GM18870 (cell line): ENCODE measurements around the gene EXOC6.

Source experiments
- ATAC-seq: cut with Tn5 transposase; IDR thresholded peaks from one replicate; pipeline ENCODE4 v1.9.1; 2021; ENCODE audit warnings: moderate library complexity; ENCODE audit not compliant: unreplicated experiment

EXOC6 gene

GRCh38 chr10:92832998-92833650 is 15.2 kb upstream of the EXOC6 start:
- ATAC-seq: no peak

DNA sequence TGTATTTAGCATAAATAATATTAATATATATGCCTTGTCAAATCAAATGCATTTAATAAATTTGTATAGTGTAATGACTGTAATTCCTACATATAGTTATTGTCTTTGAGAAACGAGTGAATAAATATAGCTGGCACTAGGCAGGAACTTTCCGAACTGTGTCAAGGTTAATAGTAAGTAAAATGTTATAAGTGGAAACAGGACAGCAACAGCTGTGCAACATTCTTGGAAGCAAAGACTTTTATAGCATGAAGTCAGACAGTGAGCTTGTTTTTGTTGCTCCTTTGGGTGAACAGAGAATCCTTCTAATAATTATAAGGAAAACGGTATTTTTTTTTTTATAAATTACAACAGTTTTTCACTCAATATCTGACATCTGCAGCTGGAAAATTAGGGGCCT is 14.0 kb upstream of the EXOC6 start:
- no peak for ATAC-seq

GRCh38 chr10:92834986-92835385 is 13.3 kb upstream of the EXOC6 start:
- ATAC-seq: no peak

DNA sequence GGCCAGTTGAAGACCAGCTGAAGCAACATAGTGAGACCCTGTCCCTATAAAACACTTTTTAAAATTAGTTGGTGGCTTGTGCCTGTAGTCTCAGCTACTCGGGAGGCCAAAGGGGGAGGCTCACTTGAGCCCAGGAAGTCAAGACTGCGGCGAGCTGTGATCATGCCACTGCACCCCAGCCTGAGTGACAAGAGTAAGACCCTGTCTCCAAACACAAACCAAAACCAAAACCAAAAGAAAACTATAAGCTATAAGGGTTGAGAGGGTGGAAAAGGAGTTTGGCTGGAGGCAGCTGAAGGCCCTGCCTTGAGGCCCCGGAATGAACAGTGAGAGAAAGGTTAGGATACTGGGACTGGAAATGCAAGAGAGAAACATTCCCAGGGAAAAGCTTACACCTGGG is 10.9 kb upstream of the EXOC6 start:
- no peak for ATAC-seq

DNA sequence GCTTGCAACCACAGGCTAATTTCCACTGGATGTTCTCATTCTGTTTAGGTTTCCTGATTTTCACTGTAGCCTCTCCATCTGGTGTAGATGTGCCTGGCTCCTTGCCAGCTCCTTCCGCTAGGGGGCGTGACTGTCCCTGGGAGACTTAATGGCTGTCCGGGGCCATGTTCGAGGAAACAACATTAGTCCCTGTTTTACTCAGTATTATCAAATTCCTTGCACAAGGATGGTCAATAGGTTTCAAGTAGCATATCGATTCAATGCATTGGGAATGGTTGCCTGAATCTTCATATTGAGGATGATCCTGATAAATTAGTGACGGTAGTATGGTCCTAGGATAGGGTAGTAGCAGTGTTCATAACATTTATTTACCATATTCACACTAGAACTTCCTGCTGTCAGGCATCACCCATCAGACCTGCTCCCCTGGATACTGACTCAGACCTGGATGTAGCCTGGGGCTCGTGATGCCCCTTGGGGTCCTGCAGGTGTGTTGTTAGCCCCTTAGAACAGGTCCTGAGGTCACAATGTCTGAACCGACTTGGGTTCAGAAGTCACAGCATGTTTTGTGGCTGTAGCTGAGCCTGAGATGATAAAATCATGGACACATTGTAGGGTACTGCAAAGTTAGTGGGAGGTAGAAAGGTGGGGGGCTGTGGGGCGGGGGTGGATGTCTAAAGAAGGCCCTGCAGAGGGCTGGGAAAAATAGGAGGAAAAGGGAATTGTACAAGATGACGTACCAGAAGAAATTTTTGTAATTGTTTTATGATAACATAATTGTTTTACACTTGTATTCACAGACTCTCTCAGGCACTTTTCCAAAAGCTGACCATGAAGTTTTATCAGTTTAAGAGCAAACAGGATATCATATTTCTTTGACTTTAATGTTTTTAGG is 8.9 kb upstream of the EXOC6 start:
- no peak for ATAC-seq

DNA sequence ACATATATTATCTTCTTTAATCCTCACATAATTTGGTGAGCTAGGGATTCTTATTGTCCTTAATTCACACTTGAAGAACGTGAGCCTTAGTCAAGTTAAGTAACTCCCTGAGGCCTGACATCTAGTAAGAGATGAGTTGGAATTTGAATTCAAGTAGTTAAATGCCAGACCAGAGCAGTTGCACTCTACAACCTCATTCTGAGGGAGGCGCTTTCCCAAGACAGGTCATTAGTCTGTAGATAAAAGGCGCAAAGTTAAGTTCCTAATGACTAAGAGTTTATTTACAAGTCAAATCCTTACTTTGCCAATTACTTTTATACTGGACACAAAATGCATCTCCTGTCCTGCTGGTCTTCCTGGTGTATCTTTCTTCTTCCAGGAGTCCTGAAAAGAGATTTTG is 3.6 kb upstream of the EXOC6 start:
- ATAC-seq: no peak

- ATAC-seq: no peak
Observed at GRCh38 chr10:92845921-92846320, 2.4 kb upstream of the EXOC6 start.

DNA sequence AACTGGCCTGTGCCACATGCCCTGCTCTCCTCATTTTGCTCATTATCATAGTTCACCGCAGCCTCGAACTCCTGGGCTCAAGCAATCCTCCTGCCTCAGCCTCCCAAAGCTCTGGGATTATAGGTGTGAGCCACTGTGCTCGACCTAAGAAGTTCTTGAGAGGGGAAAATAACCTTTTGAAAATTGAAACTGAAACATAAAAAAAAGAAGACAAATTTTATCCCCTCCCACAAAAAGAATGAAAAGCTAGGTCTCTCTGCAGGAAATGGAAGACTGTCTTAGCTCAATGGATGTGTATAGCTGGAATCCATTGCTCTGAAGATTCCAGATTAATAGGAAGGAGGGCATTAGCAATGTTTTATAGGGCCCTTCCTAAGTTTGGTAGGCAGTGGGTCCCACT is 2.0 kb upstream of the EXOC6 start:
- no peak for ATAC-seq

- no peak for ATAC-seq
Observed at GRCh38 chr10:92846854-92847201, 1.5 kb upstream of the EXOC6 start.

GRCh38 chr10:92847202-92847864 is 987 bp upstream of the EXOC6 start:
- ATAC-seq: no peak

DNA sequence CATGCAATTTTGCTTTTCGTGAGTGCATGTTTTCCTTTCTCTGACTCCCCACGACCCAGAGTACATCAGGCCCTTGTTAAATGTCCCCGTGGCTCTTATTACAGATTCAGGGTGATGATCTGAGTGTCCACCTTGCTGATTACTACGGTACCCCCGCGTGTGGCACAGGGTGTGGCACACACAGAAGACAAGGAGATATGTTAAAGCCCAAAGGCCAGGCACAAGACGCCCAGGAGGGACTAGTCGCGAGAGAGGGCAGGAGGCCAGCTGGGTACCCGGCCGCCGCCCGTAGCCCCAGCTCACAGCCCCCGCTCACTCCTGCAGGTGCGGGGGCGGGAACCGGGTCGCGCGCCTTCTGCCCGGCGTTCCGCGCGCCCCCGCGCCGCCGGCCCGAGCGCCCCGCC is 281 bp upstream of the EXOC6 start:
- peak; percentile 13 for ATAC-seq

- no peak for ATAC-seq
Observed at GRCh38 chr10:92849234-92849525, 860 bp downstream of the EXOC6 start.

- ATAC-seq: no peak
Observed at GRCh38 chr10:92849576-92850090, 1.3 kb downstream of the EXOC6 start.

- ATAC-seq: no peak
Observed at GRCh38 chr10:92850185-92850584, 1.9 kb downstream of the EXOC6 start.

DNA sequence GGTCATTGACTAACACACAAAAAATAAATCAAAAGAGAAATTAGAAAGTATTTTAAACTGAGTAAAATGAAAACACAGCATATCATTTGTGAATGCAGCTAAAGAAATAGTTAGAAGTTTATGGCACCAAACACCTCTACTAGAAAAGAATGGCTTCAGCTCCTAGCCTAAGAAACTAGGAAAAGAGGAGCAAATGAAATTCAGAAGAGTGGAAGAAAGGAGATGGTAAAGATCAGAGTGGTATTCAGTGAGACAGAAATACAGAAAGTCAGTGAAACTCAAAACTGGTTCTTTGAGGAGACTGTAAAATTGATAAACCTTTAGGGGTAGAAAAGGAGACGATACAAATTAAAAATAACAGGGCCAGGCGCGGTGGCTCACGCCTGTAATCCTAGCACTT is 2.7 kb downstream of the EXOC6 start:
- no peak for ATAC-seq

GRCh38 chr10:92855560-92855959 is 7.2 kb downstream of the EXOC6 start:
- ATAC-seq: no peak

- ATAC-seq: no peak
Observed at GRCh38 chr10:92857904-92858514, 9.7 kb downstream of the EXOC6 start.

DNA sequence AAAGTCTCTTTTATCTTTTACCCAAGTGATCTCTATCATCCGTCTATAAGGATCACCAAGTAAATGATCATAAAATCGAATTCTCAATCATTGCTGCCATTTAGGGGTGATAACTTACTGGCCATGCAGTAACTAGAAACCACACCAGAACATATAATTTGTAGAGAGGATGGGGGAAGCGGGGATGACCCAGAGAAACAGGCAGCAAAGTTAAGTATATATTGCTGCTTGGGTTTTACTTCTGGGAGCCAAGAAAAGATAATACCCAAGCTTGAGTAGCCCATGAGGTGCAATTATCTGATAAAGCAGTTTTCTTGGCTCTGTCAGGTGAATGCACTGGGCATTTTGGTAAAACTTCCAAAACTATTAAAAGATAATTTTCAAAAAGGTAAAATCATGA is 18.9 kb downstream of the EXOC6 start:
- ATAC-seq: no peak

DNA sequence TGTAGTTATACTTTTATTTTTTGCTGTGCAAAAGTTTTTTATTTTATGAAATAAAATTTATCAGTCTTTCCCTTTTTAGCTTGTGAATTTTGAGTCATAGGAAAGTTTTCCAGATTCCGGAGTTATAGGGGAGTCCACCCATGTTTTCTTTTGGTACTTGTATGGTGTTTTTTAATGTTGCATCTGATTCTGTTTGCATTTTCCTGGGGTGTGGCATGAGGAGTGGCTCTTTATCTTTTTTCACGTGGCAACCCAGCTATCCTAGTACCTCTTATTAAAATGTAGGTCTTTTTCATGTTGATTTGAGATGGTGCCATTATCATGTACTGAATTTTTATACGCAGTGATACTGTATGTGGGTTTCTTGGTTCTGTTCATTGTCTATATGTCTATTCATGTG is 19.7 kb downstream of the EXOC6 start:
- no peak for ATAC-seq

GRCh38 chr10:92868557-92868956 is 20.2 kb downstream of the EXOC6 start:
- ATAC-seq: no peak

DNA sequence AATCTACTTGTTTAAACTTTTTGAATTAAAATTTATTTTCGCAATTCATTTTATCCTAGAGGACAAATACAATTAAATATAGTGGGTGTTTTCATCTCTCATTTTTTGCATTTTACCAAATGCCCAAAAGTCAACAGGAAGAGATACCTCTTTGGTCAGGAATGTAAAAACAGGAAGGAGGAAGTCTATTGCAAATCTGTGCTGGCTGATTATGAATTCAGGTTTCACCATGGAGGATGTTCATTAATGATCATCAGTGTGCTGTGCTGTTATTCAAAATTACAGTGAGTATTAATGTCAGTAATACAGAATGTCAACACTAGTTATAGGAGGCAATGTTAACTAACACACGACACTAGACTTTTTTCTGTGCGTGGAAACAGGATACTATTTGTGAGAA is 24.7 kb downstream of the EXOC6 start:
- ATAC-seq: no peak
